GM12891 (cell line): ENCODE measurements around the gene CR1.

Experiments
- POLR2A ChIP-seq: IDR thresholded peaks from 2 replicates; pipeline ENCODE4 v1.6.1; 2011; ENCODE audit warnings: low read depth, low read length, control low read depth
- POU2F2 ChIP-seq: IDR thresholded peaks from 2 replicates; pipeline ENCODE4 v1.6.1; 2011; ENCODE audit warnings: low read depth, mild to moderate bottlenecking, control low read depth, low read length, moderate library complexity

- TF ChIP-seq POLR2A (no peak), POU2F2 (no peak)
Observed at GRCh38 chr1:207628776-207629175, 132.8 kb downstream of the CR1 start.
